ENCODE measurements around the gene TMEM45A. TPM values are rescaled to one million over a fixed set of nuclear protein-coding genes. Genes with fewer than 3 reads are reported as not detected.

Gene TMEM45A
- total and polyA plus RNA-seq, 7 donors: 1.5 to 5.4 (median 1.7) TPM

GRCh38 chr3:100600181-100601042 is 108.0 kb downstream of the TMEM45A start:
- Histone ChIP-seq H3K27me3 (ENCODE audit: insufficient read depth in 3 of 3, low read length in 2 of 3) (no peaks in the 10 kb centered on the region), H3K9me3 (no peaks in the 10 kb centered on the region), H3K4me1 (no peaks in the 10 kb centered on the region), H3K27ac (no peak overlapping the region), H3K36me3 (ENCODE audit: insufficient read depth in 1 of 2, low read depth in 1 of 2) (no peaks in the 10 kb centered on the region), H3K4me3 (no peak overlapping the region)
- TF ChIP-seq CTCF (IDR thresholded peaks at IDR 0.05): no peak
- DNase-seq (no peak), ATAC-seq (no peak)
- WGBS, 3 donors: 77 to 78% (median 77%) methylated on average over 11 of the region's 11 CpGs
- intact Hi-C loops (cut with DNase I): loop anchor here in 1 of 2 donors (5.0 kb wide), 1 partner anchor 197 kb away; no protein-coding TSS in a partner anchor

- TF ChIP-seq CTCF (IDR thresholded peaks at IDR 0.05): no peak
- WGBS, 3 donors: 59 to 72% (median 66%) methylated on average over 7 of the region's 7 CpGs
- H3K4me1 ChIP-seq: no peaks in the 10 kb centered on the region
- intact Hi-C loops (cut with DNase I): loop anchor here in 1 of 2 donors (5.0 kb wide), 1 partner anchor 195 kb away; no protein-coding TSS in a partner anchor
- H3K36me3 ChIP-seq (ENCODE audit: insufficient read depth in 1 of 2, low read depth in 1 of 2): no peaks in the 10 kb centered on the region
- DNase-seq (no peak), ATAC-seq (no peak)
- H3K27me3 ChIP-seq (ENCODE audit: insufficient read depth in 3 of 3, low read length in 2 of 3): no peaks in the 10 kb centered on the region
- no peak overlapping the region for H3K27ac ChIP-seq
- H3K9me3 ChIP-seq: no peaks in the 10 kb centered on the region
- no peak overlapping the region for H3K4me3 ChIP-seq
These were observed 110.4 kb downstream of the TMEM45A start for GRCh38 chr3:100602506-100603444.

GRCh38 chr3:100603469-100603868 is 111.0 kb downstream of the TMEM45A start:
- peak; percentile 9 for TF ChIP-seq CTCF (IDR thresholded peaks at IDR 0.05)
- H3K4me3 ChIP-seq: no peak overlapping the region

GRCh38 chr3:100605358-100605757 is 112.9 kb downstream of the TMEM45A start:
- H3K9me3 ChIP-seq: no peaks in the 10 kb centered on the region
- WGBS, 3 donors: 74 to 84% (median 81%) methylated on average over 8 of the region's 8 CpGs
- no peak for DNase-seq
- H3K27me3 ChIP-seq (ENCODE audit: insufficient read depth in 3 of 3, low read length in 2 of 3): peaks cover 0 to 2% (median 0%) of the 10 kb centered on the region in 3 donors
- no peak overlapping the region for H3K4me3 ChIP-seq
- intact Hi-C loops (cut with DNase I): no loop called here
- no peaks in the 10 kb centered on the region for H3K4me1 ChIP-seq
- no peak overlapping the region for H3K27ac ChIP-seq
- no peaks in the 10 kb centered on the region for H3K36me3 ChIP-seq (ENCODE audit: insufficient read depth in 1 of 2, low read depth in 1 of 2)
- no peak for TF ChIP-seq CTCF (IDR thresholded peaks at IDR 0.05)
- ATAC-seq: no peak

More at GRCh38 chr3:100603469-100603868, 111.0 kb downstream of the TMEM45A start:
- DNase-seq: no peak
- 31 to 40% (median 38%) methylated on average over 5 of the region's 5 CpGs for WGBS, 3 donors
- no peaks in the 10 kb centered on the region for H3K27me3 ChIP-seq (ENCODE audit: insufficient read depth in 3 of 3, low read length in 2 of 3)
- H3K36me3 ChIP-seq (ENCODE audit: insufficient read depth in 1 of 2, low read depth in 1 of 2): no peaks in the 10 kb centered on the region
- no peak for ATAC-seq
- no peak overlapping the region for H3K27ac ChIP-seq
- intact Hi-C loops (cut with DNase I): loop anchor here in 1 of 2 donors (5.0 kb wide), 1 partner anchor 194 kb away; no protein-coding TSS in a partner anchor
- no peaks in the 10 kb centered on the region for H3K9me3 ChIP-seq
- no peaks in the 10 kb centered on the region for H3K4me1 ChIP-seq

Data from psoas muscle (tissue), 8 donors.